Ishikawa (cell line): ENCODE results near the gene NUP210.

Experiments used
- CEBPB ChIP-seq: IDR thresholded peaks from 2 replicates; pipeline ENCODE4 v1.6.1; 2012
- CREB1 ChIP-seq: IDR thresholded peaks from 2 replicates; pipeline ENCODE4 v1.6.1; 2012; ENCODE audit warnings: low read depth
- EGR1 ChIP-seq: IDR thresholded peaks from 2 replicates; pipeline ENCODE4 v1.6.1; 2012
- EP300 ChIP-seq: IDR thresholded peaks from 2 replicates; pipeline ENCODE4 v1.6.1; 2012; ENCODE audit warnings: borderline replicate concordance
- FOXM1 ChIP-seq: IDR thresholded peaks from 2 replicates; pipeline ENCODE4 v1.6.1; 2012; ENCODE audit warnings: low read depth, borderline replicate concordance
- NFIC ChIP-seq: IDR thresholded peaks from 2 replicates; pipeline ENCODE4 v1.6.1; 2012
- RAD21 ChIP-seq: IDR thresholded peaks from 2 replicates; pipeline ENCODE4 v1.6.1; 2012; ENCODE audit warnings: low read depth
- TAF1 ChIP-seq: IDR thresholded peaks from 2 replicates; pipeline ENCODE4 v1.6.1; 2012; ENCODE audit warnings: low read depth, mild to moderate bottlenecking
- TCF12 ChIP-seq: IDR thresholded peaks from 2 replicates; pipeline ENCODE4 v1.6.1; 2012; ENCODE audit warnings: low read depth
- TEAD4 ChIP-seq: IDR thresholded peaks from 2 replicates; pipeline ENCODE4 v1.6.1; 2012
- YY1 ChIP-seq: IDR thresholded peaks from 2 replicates; pipeline ENCODE4 v1.6.1; 2012; ENCODE audit warnings: low read depth
- ZBTB7A ChIP-seq: IDR thresholded peaks from 2 replicates; pipeline ENCODE4 v1.6.1; 2012; ENCODE audit warnings: low read depth
- TF ChIP-seq, protein P1 (sequence below): IDR thresholded peaks from 2 replicates; pipeline ENCODE4 v1.6.1; 2012
- TF ChIP-seq, protein P2 (sequence below): IDR thresholded peaks from 2 replicates; pipeline ENCODE4 v1.6.1; 2012
- TF ChIP-seq, protein P3 (sequence below): IDR thresholded peaks from 2 replicates; pipeline ENCODE4 v1.6.1; 2012; ENCODE audit warnings: low read depth, mild to moderate bottlenecking

NUP210 gene

DNA sequence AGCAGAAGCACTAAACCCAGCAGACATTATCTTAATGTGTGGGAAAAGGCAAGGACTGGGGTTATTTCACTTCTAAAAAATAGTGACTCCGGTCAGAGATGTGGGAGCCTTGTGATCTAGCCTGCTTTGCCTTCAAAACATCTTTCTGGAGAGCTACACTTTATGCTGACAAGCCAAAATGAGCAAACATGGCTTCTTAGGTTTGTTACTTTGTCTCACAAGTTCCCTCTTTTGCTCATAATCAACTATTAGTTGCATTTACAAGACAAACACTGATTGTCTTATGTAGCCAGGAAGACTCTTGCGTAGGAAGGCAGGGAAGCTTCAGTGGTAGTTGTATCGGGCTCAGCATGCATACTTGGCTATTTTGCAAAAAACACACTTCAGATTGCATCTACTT, 129.2 kb downstream of the NUP210 start:
- no peak for TF ChIP-seq TEAD4

DNA sequence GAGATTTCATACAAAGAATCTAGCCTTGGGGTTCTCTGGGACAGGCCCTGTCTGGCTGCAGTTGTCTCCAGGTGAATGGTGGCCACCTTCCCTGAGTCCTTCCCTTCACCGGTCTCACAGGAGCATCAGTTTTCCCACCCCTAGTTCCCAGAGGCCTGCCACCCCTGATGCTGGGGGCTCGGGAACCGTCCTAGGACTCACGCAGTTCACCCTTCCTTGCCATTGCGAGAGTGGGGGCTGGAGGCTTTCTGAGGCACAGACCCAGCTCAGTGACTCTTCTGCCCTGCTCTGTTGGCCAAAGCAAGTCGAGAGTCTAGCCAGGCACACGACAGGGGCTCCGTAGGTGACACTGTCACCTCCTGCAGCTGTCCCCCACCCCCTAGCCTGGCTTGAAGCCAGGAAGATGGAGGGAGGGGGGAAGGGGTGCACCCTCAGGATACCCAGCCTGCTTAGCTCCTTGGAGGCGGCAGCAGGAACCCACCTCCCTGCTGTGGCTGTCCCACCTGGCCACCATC, 130.3 kb downstream of the NUP210 start:
- TF ChIP-seq YY1, result no peak
- TF ChIP-seq, protein P1, sequence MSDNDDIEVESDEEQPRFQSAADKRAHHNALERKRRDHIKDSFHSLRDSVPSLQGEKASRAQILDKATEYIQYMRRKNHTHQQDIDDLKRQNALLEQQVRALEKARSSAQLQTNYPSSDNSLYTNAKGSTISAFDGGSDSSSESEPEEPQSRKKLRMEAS, result no peak

DNA sequence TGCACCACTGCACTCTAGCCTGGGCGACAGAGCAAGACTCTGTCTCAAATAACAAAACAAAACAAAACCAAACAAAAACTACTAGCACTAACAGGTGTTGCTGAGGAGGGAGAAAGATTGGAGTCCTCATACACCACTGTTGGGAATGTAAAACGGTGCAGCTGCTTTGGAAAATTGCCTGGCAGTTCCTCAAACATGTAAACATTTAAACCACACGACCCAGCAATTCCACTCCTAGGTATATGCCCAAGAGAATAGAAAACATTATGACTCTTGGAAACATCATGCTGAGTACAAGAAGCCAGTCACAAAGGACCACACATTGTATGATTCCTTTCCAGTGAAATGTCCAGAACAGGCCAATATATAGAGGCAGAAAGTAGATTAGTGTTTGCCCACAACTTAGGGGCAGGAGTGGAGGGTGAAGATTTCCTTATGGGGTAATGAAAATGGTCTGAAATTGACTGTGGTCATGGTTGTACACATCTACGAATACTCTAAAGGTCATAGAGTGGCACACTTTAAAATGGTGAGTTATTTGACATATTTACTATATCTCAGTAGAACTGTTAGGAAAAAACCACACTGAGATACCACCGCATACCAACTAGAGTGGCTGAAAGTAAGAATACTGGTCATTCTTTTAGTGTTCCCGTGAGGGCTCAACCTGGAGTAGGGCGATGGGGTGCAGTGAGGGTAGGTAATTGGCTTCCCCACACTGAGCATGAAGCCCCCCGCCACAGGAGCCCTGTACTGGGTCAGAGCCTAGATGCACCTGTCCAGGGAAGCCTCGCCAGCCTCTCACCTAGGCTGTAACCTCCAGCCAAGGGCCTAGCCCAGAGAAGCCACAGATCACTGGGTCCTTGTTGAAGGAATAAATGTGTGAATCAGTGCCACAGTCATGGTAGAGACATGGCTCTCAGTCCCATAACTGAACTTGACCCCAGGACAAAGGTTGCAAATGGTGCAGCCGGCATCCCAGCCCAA, 131.1 kb downstream of the NUP210 start:
- TF ChIP-seq TEAD4 (no peak), NFIC (no peak), TAF1 (no peak), FOXM1 (no peak), ZBTB7A (no peak), CEBPB (no peak), RAD21 (no peak), TCF12 (no peak), EGR1 (no peak), YY1 (no peak), EP300 (no peak), CREB1 (no peak)
- TF ChIP-seq, protein P2, sequence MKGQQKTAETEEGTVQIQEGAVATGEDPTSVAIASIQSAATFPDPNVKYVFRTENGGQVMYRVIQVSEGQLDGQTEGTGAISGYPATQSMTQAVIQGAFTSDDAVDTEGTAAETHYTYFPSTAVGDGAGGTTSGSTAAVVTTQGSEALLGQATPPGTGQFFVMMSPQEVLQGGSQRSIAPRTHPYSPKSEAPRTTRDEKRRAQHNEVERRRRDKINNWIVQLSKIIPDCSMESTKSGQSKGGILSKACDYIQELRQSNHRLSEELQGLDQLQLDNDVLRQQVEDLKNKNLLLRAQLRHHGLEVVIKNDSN, result no peak
- TF ChIP-seq, protein P3, sequence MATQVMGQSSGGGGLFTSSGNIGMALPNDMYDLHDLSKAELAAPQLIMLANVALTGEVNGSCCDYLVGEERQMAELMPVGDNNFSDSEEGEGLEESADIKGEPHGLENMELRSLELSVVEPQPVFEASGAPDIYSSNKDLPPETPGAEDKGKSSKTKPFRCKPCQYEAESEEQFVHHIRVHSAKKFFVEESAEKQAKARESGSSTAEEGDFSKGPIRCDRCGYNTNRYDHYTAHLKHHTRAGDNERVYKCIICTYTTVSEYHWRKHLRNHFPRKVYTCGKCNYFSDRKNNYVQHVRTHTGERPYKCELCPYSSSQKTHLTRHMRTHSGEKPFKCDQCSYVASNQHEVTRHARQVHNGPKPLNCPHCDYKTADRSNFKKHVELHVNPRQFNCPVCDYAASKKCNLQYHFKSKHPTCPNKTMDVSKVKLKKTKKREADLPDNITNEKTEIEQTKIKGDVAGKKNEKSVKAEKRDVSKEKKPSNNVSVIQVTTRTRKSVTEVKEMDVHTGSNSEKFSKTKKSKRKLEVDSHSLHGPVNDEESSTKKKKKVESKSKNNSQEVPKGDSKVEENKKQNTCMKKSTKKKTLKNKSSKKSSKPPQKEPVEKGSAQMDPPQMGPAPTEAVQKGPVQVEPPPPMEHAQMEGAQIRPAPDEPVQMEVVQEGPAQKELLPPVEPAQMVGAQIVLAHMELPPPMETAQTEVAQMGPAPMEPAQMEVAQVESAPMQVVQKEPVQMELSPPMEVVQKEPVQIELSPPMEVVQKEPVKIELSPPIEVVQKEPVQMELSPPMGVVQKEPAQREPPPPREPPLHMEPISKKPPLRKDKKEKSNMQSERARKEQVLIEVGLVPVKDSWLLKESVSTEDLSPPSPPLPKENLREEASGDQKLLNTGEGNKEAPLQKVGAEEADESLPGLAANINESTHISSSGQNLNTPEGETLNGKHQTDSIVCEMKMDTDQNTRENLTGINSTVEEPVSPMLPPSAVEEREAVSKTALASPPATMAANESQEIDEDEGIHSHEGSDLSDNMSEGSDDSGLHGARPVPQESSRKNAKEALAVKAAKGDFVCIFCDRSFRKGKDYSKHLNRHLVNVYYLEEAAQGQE, result no peak
- TF ChIP-seq, protein P1, result no peak

DNA sequence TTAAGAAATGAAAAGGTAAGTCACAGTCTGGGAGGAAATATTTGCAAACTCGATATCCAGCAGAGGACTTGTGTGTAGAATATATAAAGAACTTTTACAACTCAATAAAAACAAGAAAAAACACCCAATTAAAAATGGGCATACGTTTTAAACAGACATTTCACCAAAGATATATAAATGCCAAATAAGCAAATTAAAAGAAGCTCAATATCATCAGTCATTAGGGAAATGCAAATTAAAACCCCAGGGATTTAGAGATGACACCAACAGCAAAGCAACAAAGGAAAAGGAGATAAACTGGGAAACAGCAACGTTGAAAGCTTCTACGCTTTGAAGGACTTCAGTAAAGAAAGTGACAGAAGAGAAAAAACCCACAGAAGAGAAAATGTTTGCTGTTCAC, 132.3 kb downstream of the NUP210 start:
- no peak for TF ChIP-seq CREB1
- no peak for TF ChIP-seq RAD21
- no peak for TF ChIP-seq ZBTB7A
- no peak for TF ChIP-seq EGR1
- TF ChIP-seq, protein P2, result no peak
- no peak for TF ChIP-seq FOXM1
- no peak for TF ChIP-seq NFIC
- TF ChIP-seq TAF1, result no peak
- no peak for TF ChIP-seq TEAD4
- TF ChIP-seq, protein P1, result no peak
- TF ChIP-seq, protein P3, result no peak
- no peak for TF ChIP-seq CEBPB
- no peak for TF ChIP-seq TCF12
- no peak for TF ChIP-seq YY1
- TF ChIP-seq EP300, result no peak

DNA sequence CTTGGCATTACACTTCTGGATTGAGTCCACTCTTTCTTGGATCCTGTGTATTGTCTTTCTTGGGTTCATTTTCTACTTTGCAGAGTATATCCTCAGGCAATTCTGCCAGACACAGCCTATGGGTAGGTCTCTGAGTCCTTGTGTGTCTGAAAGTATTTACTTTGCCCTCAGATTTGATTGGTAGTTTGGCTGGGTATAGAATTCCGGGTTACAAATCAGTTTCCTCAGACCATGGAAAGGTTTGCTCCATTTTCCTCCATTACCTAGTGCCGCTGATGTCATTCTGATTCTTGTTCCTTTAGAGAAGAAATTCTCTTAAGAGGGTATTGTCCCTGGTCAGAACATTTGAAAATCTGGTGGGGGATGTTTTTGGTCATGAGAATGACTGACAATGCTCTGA, 133.2 kb downstream of the NUP210 start:
- TF ChIP-seq NFIC (no peak), CEBPB (no peak), EGR1 (no peak)
- TF ChIP-seq, protein P3, result no peak
